HCT116 (cell line): Measurements from ENCODE around the gene TNS3. TPM values are rescaled to one million over a fixed set of nuclear protein-coding genes. Genes with fewer than 3 reads are reported as not detected.

Experiments
- ATAC-seq: fragments of 200-7000 bp; cut with Tn5 transposase; 2 replicates; pipeline ENCODE4 v1.9.1; 2020; ENCODE audit warnings: mild to moderate bottlenecking, moderate library complexity
- BruUV-seq: library from RNA; stranded (reverse); fragments of 400-500 nt; replicated peaks from 2 replicates; lab custom pipeline; 2021; lab: Mats Ljungman, UMichigan
- CTCF ChIA-PET: fragments of 300-600 bp; sonication (Branson Sonifier 250); formaldehyde crosslinking; loops from one replicate; lab custom pipeline; 2021; ENCODE audit warnings: antibody characterized with exemption; lab: Charles Lee
- POLR2A ChIA-PET: fragments of 300-600, 350-600 bp; sonication (Branson Sonifier 250); formaldehyde crosslinking; loops from one replicate; lab custom pipeline; 2021; ENCODE audit warnings: antibody characterized with exemption; lab: Charles Lee
- RAD21 ChIA-PET, 2 experiments: fragments of 300-600 bp; sonication (Branson Sonifier 250); formaldehyde crosslinking; loops; one replicate each; lab custom pipeline; 2023; ENCODE audit warnings: low total read pairs in 2 of 2; ENCODE audit not compliant: uncharacterized antibody in 2 of 2, unreplicated experiment in 2 of 2, low non-redundant PET in 1 of 2; lab: Charles Lee
- DNase-seq: peaks from one replicate; pipeline ENCODE4 v3.0.0-alpha.2; 2010; ENCODE audit warnings: low read depth, low spot score
- H2AFZ ChIP-seq: fragments of 200-600 bp; shearing (Covaris generic), sonication (generic); 2 replicates; pipeline ENCODE4 v1.6.1; 2017; ENCODE audit warnings: low read depth, mixed run types, mixed read lengths, antibody characterized with exemption, low read length; ENCODE audit not compliant: poor library complexity, severe bottlenecking
- H3K27ac ChIP-seq: 2 replicates; pipeline ENCODE4 v1.5.1; 2012; ENCODE audit warnings: low read depth, low read length
- H3K27me3 ChIP-seq: fragments of 200-600 bp; sonication (generic); 2 replicates; pipeline ENCODE4 v1.6.1; 2016; ENCODE audit warnings: mixed run types, low read length, mixed read lengths; ENCODE audit not compliant: insufficient read depth
- H3K36me3 ChIP-seq, 2 experiments: fragments of 200-500 bp in 1 of 2; fragments of 200-600 bp in 1 of 2; sonication (Bioruptor generic) in 1 of 2; sonication (generic) in 1 of 2; 2 replicates each; pipeline versions ENCODE4 v1.5.1 to v1.6.1; 2014 to 2016; ENCODE audit warnings: low read length in 2 of 2, inconsistent platforms in 1 of 2, mixed read lengths in 1 of 2, mixed run types in 1 of 2; ENCODE audit not compliant: insufficient read depth in 2 of 2, control insufficient read depth in 1 of 2
- H3K4me1 ChIP-seq, 2 experiments: fragments of 200-600 bp in 1 of 2; sonication (generic) in 1 of 2; 2 replicates each; pipeline versions ENCODE4 v1.5.1 to v1.6.1; 2012 to 2017; ENCODE audit warnings: low read length in 2 of 2, inconsistent platforms in 1 of 2, mild to moderate bottlenecking in 1 of 2, mixed read lengths in 1 of 2, mixed run types in 1 of 2, moderate library complexity in 1 of 2; ENCODE audit not compliant: insufficient read depth in 2 of 2, control insufficient read depth in 1 of 2
- H3K4me2 ChIP-seq: fragments of 200-600 bp; sonication (generic); 2 replicates; pipeline ENCODE4 v1.6.1; 2017; ENCODE audit warnings: mixed run types, low read length, mixed read lengths
- H3K4me3 ChIP-seq, 2 experiments: fragments of 200-600 bp in 1 of 2; sonication (generic) in 1 of 2; replicated peaks in 1 of 2; 2 replicates each; pipeline ENCODE4 v1.5.1; 2011 to 2016; ENCODE audit warnings: low read length in 2 of 2, control low read depth in 1 of 2, low read depth in 1 of 2, mild to moderate bottlenecking in 1 of 2, mixed read lengths in 1 of 2, mixed run types in 1 of 2
- H3K79me2 ChIP-seq: fragments of 200-600 bp; sonication (generic); 2 replicates; pipeline ENCODE4 v1.6.1; 2017; ENCODE audit warnings: mild to moderate bottlenecking, mixed run types, low read length, moderate library complexity, mixed read lengths; ENCODE audit not compliant: insufficient read depth
- H3K9ac ChIP-seq: fragments of 200-600 bp; sonication (generic); 2 replicates; pipeline ENCODE4 v1.6.1; 2016; ENCODE audit warnings: low read length, mixed read lengths
- H3K9me2 ChIP-seq: fragments of 200-600 bp; sonication (generic), shearing (Covaris generic); 2 replicates; pipeline ENCODE4 v1.6.1; 2017; ENCODE audit warnings: mixed run types, mild to moderate bottlenecking, moderate library complexity; ENCODE audit not compliant: insufficient read depth
- H3K9me3 ChIP-seq, 2 experiments: fragments of 200-500 bp in 1 of 2; fragments of 200-600 bp in 1 of 2; sonication (Bioruptor generic) in 1 of 2; sonication (generic) in 1 of 2; 2 replicates each; pipeline ENCODE4 v1.6.1; 2014 to 2017; ENCODE audit warnings: low read length in 2 of 2, mixed read lengths in 2 of 2, inconsistent platforms in 1 of 2, low read depth in 1 of 2, mild to moderate bottlenecking in 1 of 2, mixed run types in 1 of 2, moderate library complexity in 1 of 2; ENCODE audit not compliant: control insufficient read depth in 1 of 2, insufficient read depth in 1 of 2
- H4K20me1 ChIP-seq: fragments of 200-600 bp; sonication (generic), shearing (Covaris generic); 2 replicates; pipeline ENCODE4 v1.6.1; 2017; ENCODE audit warnings: mixed run types, mild to moderate bottlenecking, moderate library complexity; ENCODE audit not compliant: insufficient read depth
- EGR1 ChIP-seq: IDR thresholded peaks from 2 replicates; pipeline ENCODE4 v1.6.1; 2012; ENCODE audit warnings: low read depth
- ELF1 ChIP-seq: IDR thresholded peaks from 2 replicates; pipeline ENCODE4 v1.6.1; 2012; ENCODE audit warnings: low read depth, borderline replicate concordance
- EZH2 ChIP-seq: fragments of 200-600 bp; sonication (generic); IDR thresholded peaks from 2 replicates; pipeline ENCODE4 v1.6.1; 2017; ENCODE audit warnings: antibody characterized with exemption, mixed run types
- EZH2phosphoT487 ChIP-seq: fragments of 200-600 bp; IDR thresholded peaks from 2 replicates; pipeline ENCODE4 v1.6.1; 2018; ENCODE audit warnings: antibody characterized with exemption, borderline replicate concordance
- FOSL1 ChIP-seq: IDR thresholded peaks from 2 replicates; pipeline ENCODE4 v1.6.1; 2012; ENCODE audit warnings: low read depth
- JUND ChIP-seq: IDR thresholded peaks from 2 replicates; pipeline ENCODE4 v1.6.1; 2012
- POLR2A ChIP-seq: IDR thresholded peaks from 2 replicates; pipeline ENCODE4 v1.7.0; 2011; ENCODE audit warnings: borderline replicate concordance; ENCODE audit not compliant: insufficient read depth, insufficient read length; ENCODE audit errors: extremely low read depth
- POLR2AphosphoS5 ChIP-seq: IDR thresholded peaks from 2 replicates; pipeline ENCODE4 v1.6.1; 2011; ENCODE audit warnings: mild to moderate bottlenecking, low read depth, low read length, moderate library complexity
- RAD21 ChIP-seq: IDR thresholded peaks from 2 replicates; pipeline ENCODE4 v1.6.1; 2012; ENCODE audit warnings: low read depth, mild to moderate bottlenecking
- SRF ChIP-seq: IDR thresholded peaks from 2 replicates; pipeline ENCODE4 v1.6.1; 2012; ENCODE audit warnings: low read depth
- TCF7L2 ChIP-seq: IDR thresholded peaks from 2 replicates; pipeline ENCODE4 v1.7.0; 2011; ENCODE audit warnings: borderline replicate concordance, inconsistent platforms; ENCODE audit not compliant: insufficient read depth, insufficient read length; ENCODE audit errors: extremely low read depth
- YY1 ChIP-seq: IDR thresholded peaks from 2 replicates; pipeline ENCODE4 v1.6.1; 2011; ENCODE audit warnings: low read length, low read depth, moderate library complexity, mild to moderate bottlenecking; ENCODE audit not compliant: insufficient replicate concordance; ENCODE audit errors: extremely low read depth
- ZFX ChIP-seq: fragments of 450-650 bp; IDR thresholded peaks from 2 replicates; pipeline ENCODE4 v1.6.1; 2017
- intact Hi-C: fragments of 100-400 bp; cut with micrococcal nuclease; formaldehyde crosslinking; loops from 2 replicates; pipeline ENCODE4 v1.10.0; 2022
- total RNA-seq: library from RNA; stranded (reverse); gene quantifications from one replicate; pipeline ENCODE4 v1.2.1, GENCODE V29; 2021; ENCODE audit not compliant: unreplicated experiment
- TF ChIP-seq, protein P1 (sequence below), 3 experiments: fragments of 200-600 bp in 1 of 3; sonication (generic) in 1 of 3; IDR thresholded peaks in 2 of 3; conservative IDR thresholded peaks in 1 of 3; 2 replicates each; pipeline ENCODE4 v1.5.1; 2012 to 2017; ENCODE audit warnings: low read depth in 2 of 3, low read length in 2 of 3, antibody characterized with exemption in 1 of 3, borderline replicate concordance in 1 of 3, control low read depth in 1 of 3, mild to moderate bottlenecking in 1 of 3, mixed read lengths in 1 of 3, mixed run types in 1 of 3, moderate library complexity in 1 of 3; ENCODE audit not compliant: insufficient read depth in 1 of 3
- TF ChIP-seq, protein P2 (sequence below): IDR thresholded peaks from 2 replicates; pipeline ENCODE4 v1.6.1; 2012

The TNS3 gene
- total RNA-seq, 1 experiment from 2014 or later, result 9.1 TPM

DNA sequence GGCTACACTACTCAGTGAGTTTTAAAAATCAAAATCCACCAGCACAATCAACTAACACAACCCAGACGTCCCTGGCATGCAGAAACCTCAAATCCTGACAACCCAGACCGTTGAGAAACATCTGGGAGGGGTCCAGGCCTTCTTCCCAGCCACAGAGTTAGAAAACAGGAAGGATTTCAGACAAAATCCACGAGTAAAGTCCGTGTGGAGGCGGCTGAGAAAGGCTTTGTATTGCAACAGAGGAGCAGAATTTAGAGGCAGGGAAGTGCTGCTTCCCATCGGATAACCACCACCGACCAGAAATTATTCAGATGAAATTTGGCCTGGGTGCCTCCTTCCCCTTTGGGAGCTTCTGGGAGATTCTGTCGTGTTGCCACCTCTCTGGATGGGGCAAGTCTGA is 61.5 kb downstream of the TNS3 start:
- no peak for TF ChIP-seq ELF1
- no peak for TF ChIP-seq YY1
- no peak for TF ChIP-seq EZH2phosphoT487
- no peak for TF ChIP-seq POLR2AphosphoS5
- TF ChIP-seq FOSL1, result no peak
- no peak for TF ChIP-seq ZFX
- no peak for TF ChIP-seq EGR1
- TF ChIP-seq, protein P1, sequence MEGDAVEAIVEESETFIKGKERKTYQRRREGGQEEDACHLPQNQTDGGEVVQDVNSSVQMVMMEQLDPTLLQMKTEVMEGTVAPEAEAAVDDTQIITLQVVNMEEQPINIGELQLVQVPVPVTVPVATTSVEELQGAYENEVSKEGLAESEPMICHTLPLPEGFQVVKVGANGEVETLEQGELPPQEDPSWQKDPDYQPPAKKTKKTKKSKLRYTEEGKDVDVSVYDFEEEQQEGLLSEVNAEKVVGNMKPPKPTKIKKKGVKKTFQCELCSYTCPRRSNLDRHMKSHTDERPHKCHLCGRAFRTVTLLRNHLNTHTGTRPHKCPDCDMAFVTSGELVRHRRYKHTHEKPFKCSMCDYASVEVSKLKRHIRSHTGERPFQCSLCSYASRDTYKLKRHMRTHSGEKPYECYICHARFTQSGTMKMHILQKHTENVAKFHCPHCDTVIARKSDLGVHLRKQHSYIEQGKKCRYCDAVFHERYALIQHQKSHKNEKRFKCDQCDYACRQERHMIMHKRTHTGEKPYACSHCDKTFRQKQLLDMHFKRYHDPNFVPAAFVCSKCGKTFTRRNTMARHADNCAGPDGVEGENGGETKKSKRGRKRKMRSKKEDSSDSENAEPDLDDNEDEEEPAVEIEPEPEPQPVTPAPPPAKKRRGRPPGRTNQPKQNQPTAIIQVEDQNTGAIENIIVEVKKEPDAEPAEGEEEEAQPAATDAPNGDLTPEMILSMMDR (IDR thresholded peaks at IDR 0.05 in 2 of 3, conservative IDR thresholded peaks at IDR 0.05 in 1 of 3; ENCODE audit: borderline replicate concordance in 1 of 3, insufficient read depth in 1 of 3, low read depth in 2 of 3, low read length in 2 of 3), result no peak
- no peak for TF ChIP-seq TCF7L2
- TF ChIP-seq, protein P2, sequence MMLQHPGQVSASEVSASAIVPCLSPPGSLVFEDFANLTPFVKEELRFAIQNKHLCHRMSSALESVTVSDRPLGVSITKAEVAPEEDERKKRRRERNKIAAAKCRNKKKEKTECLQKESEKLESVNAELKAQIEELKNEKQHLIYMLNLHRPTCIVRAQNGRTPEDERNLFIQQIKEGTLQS, result no peak
- TF ChIP-seq POLR2A, result no peak
- TF ChIP-seq SRF, result no peak
- TF ChIP-seq JUND, result no peak
- TF ChIP-seq EZH2, result no peak
- TF ChIP-seq RAD21, result no peak
- H3K27ac ChIP-seq, result no peak overlapping the region
- intact Hi-C loops, result no loop called here
- H3K9ac ChIP-seq, result no peak overlapping the region
- H4K20me1 ChIP-seq, result no peaks in the 10 kb centered on the region
- POLR2A ChIA-PET, result no interaction called here
- no TSS peak for BruUV-seq
- DNase-seq (no peak), ATAC-seq (no peak)
- CTCF ChIA-PET, result no interaction called here
- RAD21 ChIA-PET, result no interaction called here
- H3K36me3 ChIP-seq, result no peaks in the 10 kb centered on the region
- no peaks in the 10 kb centered on the region for H3K9me2 ChIP-seq
- H3K27me3 ChIP-seq, result no peaks in the 10 kb centered on the region
- no peaks in the 10 kb centered on the region for H3K79me2 ChIP-seq
- no peaks in the 10 kb centered on the region for H3K4me1 ChIP-seq
- H3K4me2 ChIP-seq, result no peak overlapping the region
- H2AFZ ChIP-seq, result no peak overlapping the region
- no peaks in the 10 kb centered on the region for H3K9me3 ChIP-seq
- H3K4me3 ChIP-seq, result no peak overlapping the region
